ENCODE data around the gene ERFE. TPM values are rescaled to one million over a fixed set of nuclear protein-coding genes. Genes with fewer than 3 reads are reported as not detected.

Gene ERFE
- total and polyA plus RNA-seq, 2 donors (not counting 3 experiments of a cell fraction or from before 2014, with no cell fraction given): 0.65 to 1.2 TPM

GRCh38 chr2:238124488-238125126 is 34.2 kb upstream of the ERFE start:
- no peak overlapping the region for H3K9ac ChIP-seq (replicated peaks; ENCODE audit: extremely low read depth, insufficient read depth, low read length)
- no peaks in the 10 kb centered on the region for H4K20me1 ChIP-seq (replicated peaks; ENCODE audit: control insufficient read depth, extremely low read depth, insufficient read depth, low read length)
- H3K9me1 ChIP-seq (replicated peaks; ENCODE audit: control insufficient read depth, extremely low read depth, insufficient read depth, low read length): no peaks in the 10 kb centered on the region
- intact Hi-C loops (cut with micrococcal nuclease) (no loop called here), dilution Hi-C loops (cut with MboI; ENCODE audit: extremely low pct_ligation_motif_present, low sequenced_read_pairs) (no loop called here)
- ChIA-PET CTCF (no interaction called here), POLR2A (no interaction called here)
- no peak for FAIRE-seq
- no peaks in the 10 kb centered on the region for H3K4me1 ChIP-seq (ENCODE audit: control insufficient read depth, extremely low read depth, insufficient read depth, low read length)
- no peak for DNase-seq (ENCODE audit: low read depth, low spot score)
- H3K27me3 ChIP-seq (ENCODE audit: control insufficient read depth in 2 of 2, insufficient read depth in 2 of 2, low read length in 2 of 2): peaks cover 1 to 2% of the 10 kb centered on the region in 2 experiments
- no peaks in the 10 kb centered on the region for H3K79me2 ChIP-seq (ENCODE audit: control insufficient read depth, insufficient read depth, low read length)
- no peaks in the 10 kb centered on the region for H3K36me3 ChIP-seq (ENCODE audit: control insufficient read depth in 2 of 2, extremely low read depth in 1 of 2, insufficient read depth in 2 of 2, low read length in 2 of 2)
- H3K4me2 ChIP-seq (ENCODE audit: insufficient read depth, low read length): no peak overlapping the region
- no TSS peak for BruUV-seq (replicated peaks)
- no peaks in the 10 kb centered on the region for H3K9me3 ChIP-seq (replicated peaks; ENCODE audit: control insufficient read depth, insufficient read depth, low read length)
- H3K4me3 ChIP-seq (replicated peaks in 1 of 3; ENCODE audit: insufficient read depth in 1 of 3, low read depth in 1 of 3, low read length in 3 of 3): no peak overlapping the region
- H3K27ac ChIP-seq (ENCODE audit: insufficient read depth, low read depth, low read length): no peak overlapping the region
- no peak overlapping the region for H2AFZ ChIP-seq (ENCODE audit: low read depth, low read length)
- TF ChIP-seq POLR2A (IDR thresholded peaks at IDR 0.05; ENCODE audit: low read depth, low read length): no peak
- no peak for TF ChIP-seq JUN (IDR thresholded peaks at IDR 0.05; ENCODE audit: borderline replicate concordance, insufficient read depth, insufficient read length, low read depth)
- no peak for TF ChIP-seq MYC (IDR thresholded peaks at IDR 0.05; ENCODE audit: low read depth, low read length)
- no peak for TF ChIP-seq MAX (IDR thresholded peaks at IDR 0.05; ENCODE audit: insufficient read depth, insufficient read length)
- no peak for TF ChIP-seq EZH2 (IDR thresholded peaks at IDR 0.05; ENCODE audit: borderline replicate concordance, low read depth, low read length, severe bottlenecking)
- no peak for TF ChIP-seq GATA2 (IDR thresholded peaks at IDR 0.05; ENCODE audit: insufficient read depth, insufficient read length, low read depth, low read length)
- no peak for TF ChIP-seq FOS (IDR thresholded peaks at IDR 0.05; ENCODE audit: borderline replicate concordance, insufficient read depth, low read length)
- no peak for TF ChIP-seq CTCF (IDR thresholded peaks at IDR 0.05; ENCODE audit: extremely low read depth in 1 of 2, insufficient read depth in 1 of 2, low read depth in 1 of 2, low read length in 2 of 2)
- no peak for TF ChIP-seq POLR2AphosphoS5 (IDR thresholded peaks at IDR 0.05; ENCODE audit: insufficient read depth, low read depth, low read length)

Measured in endothelial cell of umbilical vein (primary cell).